Spleen (tissue), 11 donors: ENCODE measurements around the gene ZNF496. TPM values are rescaled to one million over a fixed set of nuclear protein-coding genes. Genes with fewer than 3 reads are reported as not detected.

Source experiments
- DNase-seq: peaks from one replicate; pipeline ENCODE4 v3.0.0-alpha.2; 2020
- H3K27ac ChIP-seq, 8 donors: fragments of 200-600 bp; sonication (generic) in 7 of 8; 1 replicate in 4 of 8; 2 replicates in 4 of 8; pipeline versions ENCODE4 v1.5.0 to v1.8.0; 2016 to 2021; ENCODE audit warnings: inconsistent platforms in 4 of 8, mild to moderate bottlenecking in 4 of 8, moderate library complexity in 1 of 8
- H3K27me3 ChIP-seq, 7 donors: fragments of 200-600 bp; sonication (generic) in 6 of 7; replicated peaks in 1 of 7; 1 replicate in 4 of 7; 2 replicates in 3 of 7; pipeline versions ENCODE4 v1.5.0 to v1.8.0; 2016 to 2021; ENCODE audit warnings: inconsistent platforms in 3 of 7, mild to moderate bottlenecking in 1 of 7
- H3K36me3 ChIP-seq, 6 donors: fragments of 200-600 bp; sonication (generic) in 5 of 6; 1 replicate in 4 of 6; 2 replicates in 2 of 6; pipeline versions ENCODE4 v1.5.0 to v1.8.0; 2016 to 2021; ENCODE audit warnings: inconsistent platforms in 2 of 6
- H3K4me1 ChIP-seq, 6 donors: fragments of 200-600 bp; sonication (generic) in 5 of 6; 1 replicate in 3 of 6; 2 replicates in 3 of 6; pipeline versions ENCODE4 v1.5.0 to v1.8.0; 2016 to 2021; ENCODE audit warnings: inconsistent platforms in 3 of 6
- H3K4me3 ChIP-seq, 8 donors: fragments of 200-600 bp; sonication (generic) in 7 of 8; 1 replicate in 4 of 8; 2 replicates in 4 of 8; pipeline versions ENCODE4 v1.5.0 to v1.8.0; 2016 to 2021; ENCODE audit warnings: inconsistent platforms in 4 of 8, mild to moderate bottlenecking in 4 of 8, moderate library complexity in 2 of 8
- H3K9me3 ChIP-seq, 8 donors: fragments of 200-600 bp; sonication (generic) in 7 of 8; 1 replicate in 4 of 8; 2 replicates in 4 of 8; pipeline versions ENCODE4 v1.5.0 to v1.8.0; 2016 to 2021; ENCODE audit warnings: inconsistent platforms in 4 of 8
- CTCF ChIP-seq, 11 experiments: fragments of 200-600 bp in 7 of 11; fragments of 450-650 bp in 4 of 11; sonication (generic) in 4 of 11; IDR thresholded peaks in 8 of 11; conservative IDR thresholded peaks in 3 of 11; 1 replicate in 7 of 11; 2 replicates in 4 of 11; pipeline versions ENCODE4 v1.4.0 to v1.8.0; 2016 to 2021; ENCODE audit warnings: antibody characterized with exemption in 11 of 11, inconsistent platforms in 4 of 11, mild to moderate bottlenecking in 1 of 11
- POLR2A ChIP-seq, 3 donors: fragments of 450-650 bp; IDR thresholded peaks; one replicate each; pipeline ENCODE4 v1.5.1; 2017; ENCODE audit warnings: antibody characterized with exemption in 3 of 3, mild to moderate bottlenecking in 1 of 3
- POLR2AphosphoS5 ChIP-seq, 3 donors: sonication (generic); formaldehyde crosslinking; IDR thresholded peaks; one replicate each; pipeline ENCODE4 v1.5.1; 2017; ENCODE audit warnings: antibody characterized with exemption in 3 of 3
- WGBS, 5 donors: extraction: QIAGEN DNeasy Blood & Tissue Kit in 3 of 5; methylation state at CpG; one replicate each; pipeline versions ENCODE4 v1.1.5 to v1.1.7; 2013 to 2018; 5-methylcytosine and 5-hydroxymethylcytosine counted together
- intact Hi-C: fragments of 100-400 bp; cut with DNase I; formaldehyde crosslinking; loops from one replicate; pipeline ENCODE4 v1.15.0; 2023; ENCODE audit warnings: low total_unique reads
- polyA plus RNA-seq, 3 donors: library from polyadenylated mRNA; stranded (reverse); fragments of 200-250 nt; gene quantifications; one replicate each; pipeline ENCODE4 v1.2.1, GENCODE V29; 2013
- total RNA-seq, 7 donors: library from RNA; depleted of rRNA in 3 of 7; stranded (reverse); fragments of >200 nt in 3 of 7; fragmentation: NEBNext Ultra II Directional in 4 of 7; extraction: Animal tissue kit (Norgen Biotek cat#: 25700) in 4 of 7; gene quantifications; one replicate each; pipeline versions ENCODE4 v1.1.0 to v1.2.1, GENCODE V29; 2016 to 2021
- donor health status: healthy with polysubstance abuse.
- donor health status: DM: no; HTN: no; CAD: no; lungs with moderate emphysema.
- donor health status: DM: no; HTN: no; CAD: no.
- donor health status: Bipolar disorder and iron deficiency.
- donor health status: healthy.
- donor health status: DM: no; HTN: no; CAD: no.
- donor health status: DM: yes; HTN: yes; CAD: no.

The ZNF496 gene
- total and polyA plus RNA-seq, 10 donors = 5.7 to 45.4 (median 26.7) TPM

GRCh38 chr1:247324923-247325322 lies 6.7 kb downstream of the ZNF496 start:
- H3K4me1 ChIP-seq = peaks cover 0 to 13% (median 1%) of the 10 kb centered on the region in 6 donors
- no peak overlapping the region for H3K27ac ChIP-seq
- H3K36me3 ChIP-seq = peaks cover 0 to 96% (median 47%) of the 10 kb centered on the region in 6 donors
- TF ChIP-seq POLR2A (IDR thresholded peaks at IDR 0.05) = no peak
- no peak for TF ChIP-seq POLR2AphosphoS5 (IDR thresholded peaks at IDR 0.05)
- no peak for TF ChIP-seq CTCF (IDR thresholded peaks at IDR 0.05 in 8 of 11, conservative IDR thresholded peaks at IDR 0.05 in 3 of 11)
- intact Hi-C loops = no loop called here
- WGBS, 5 donors = 65 to 77% (median 74%) methylated on average over 2 of the region's 2 CpGs
- H3K27me3 ChIP-seq = no peaks in the 10 kb centered on the region
- no peak overlapping the region for H3K4me3 ChIP-seq
- DNase-seq = peak; percentile 22
- no peaks in the 10 kb centered on the region for H3K9me3 ChIP-seq

DNA sequence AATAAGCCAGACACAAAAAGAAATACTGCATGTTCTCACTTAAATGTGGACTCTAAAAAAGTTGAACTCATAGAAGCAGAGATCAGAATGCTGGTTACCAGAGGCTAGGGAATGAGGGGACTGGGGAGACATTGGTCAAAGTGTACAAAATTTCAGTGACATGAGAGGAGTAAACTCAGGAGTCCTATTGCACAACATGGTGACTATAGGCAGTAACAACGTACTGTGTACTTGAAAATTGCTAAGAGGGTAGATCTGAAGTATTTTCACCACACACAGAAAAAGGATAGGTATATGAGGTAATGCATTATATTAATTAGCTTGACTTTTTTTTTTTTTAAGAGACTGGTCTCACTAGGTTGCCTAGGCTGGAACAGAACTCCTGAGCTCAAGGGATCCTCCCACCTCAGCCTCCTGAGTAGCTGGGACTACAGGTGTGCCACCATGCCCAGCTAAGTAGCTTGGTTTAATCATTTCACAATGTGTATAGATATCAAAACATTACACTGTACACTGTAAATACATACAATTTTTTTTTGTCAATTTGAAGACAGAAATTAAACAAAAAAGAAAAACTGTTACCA lies 7.4 kb downstream of the ZNF496 start:
- Histone ChIP-seq H3K27me3 (no peaks in the 10 kb centered on the region), H3K4me1 (peaks cover 0 to 10% (median 0%) of the 10 kb centered on the region in 6 donors), H3K36me3 (peaks cover 0 to 96% (median 49%) of the 10 kb centered on the region in 6 donors), H3K4me3 (no peak overlapping the region), H3K27ac (no peak overlapping the region), H3K9me3 (no peaks in the 10 kb centered on the region)
- TF ChIP-seq POLR2AphosphoS5 (IDR thresholded peaks at IDR 0.05) (no peak), CTCF (IDR thresholded peaks at IDR 0.05 in 8 of 11, conservative IDR thresholded peaks at IDR 0.05 in 3 of 11) (no peak), POLR2A (IDR thresholded peaks at IDR 0.05) (no peak)
- intact Hi-C loops = no loop called here
- DNase-seq = peak; percentile 1
- WGBS, 5 donors = 51 to 89% (median 82%) methylated on average over 1 of the region's 1 CpG

DNA sequence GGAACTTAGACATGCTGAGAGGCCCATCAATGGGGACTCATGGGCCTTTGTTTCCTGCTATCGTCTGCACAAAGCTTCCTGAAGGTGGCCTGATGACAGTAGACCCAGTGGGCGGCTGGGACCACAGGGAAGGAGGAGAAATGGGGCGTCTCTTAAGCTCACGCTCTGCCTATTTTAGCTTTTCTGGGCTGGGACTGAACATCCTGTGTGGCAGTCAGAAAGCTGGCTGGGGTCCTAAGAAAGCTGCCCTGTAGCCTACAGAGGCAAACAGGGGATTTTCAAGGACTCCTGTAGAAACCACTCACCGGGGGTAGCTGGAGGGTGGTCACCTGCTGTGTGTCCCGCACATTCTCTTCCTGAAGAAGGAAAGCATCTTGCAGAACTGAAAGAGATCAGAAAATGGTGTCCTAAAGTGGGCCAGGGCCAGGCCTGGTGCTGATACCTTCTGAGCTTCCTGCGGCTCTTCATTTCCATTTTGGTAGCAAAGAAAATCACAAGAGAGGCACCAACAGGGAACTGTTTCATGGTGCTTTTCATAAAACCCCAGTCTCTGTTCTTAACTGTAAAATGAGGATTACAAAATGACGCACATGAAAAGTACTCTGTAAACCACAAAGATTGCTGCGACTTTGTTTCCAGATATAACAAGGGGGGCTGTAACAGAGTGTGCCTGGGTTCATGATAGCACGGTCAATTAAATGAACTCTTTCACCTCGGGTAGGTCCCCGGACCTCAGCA lies 8.6 kb downstream of the ZNF496 start:
- TF ChIP-seq CTCF (IDR thresholded peaks at IDR 0.05 in 8 of 11, conservative IDR thresholded peaks at IDR 0.05 in 3 of 11) = no peak
- TF ChIP-seq POLR2A (IDR thresholded peaks at IDR 0.05) = no peak
- no peak for TF ChIP-seq POLR2AphosphoS5 (IDR thresholded peaks at IDR 0.05)
- Histone ChIP-seq H3K27ac (peak overlapping the region in 1 of 8 donors; percentile 26), H3K4me1 (peaks cover 0 to 10% (median 0%) of the 10 kb centered on the region in 6 donors), H3K9me3 (no peaks in the 10 kb centered on the region), H3K27me3 (no peaks in the 10 kb centered on the region), H3K36me3 (peaks cover 0 to 92% (median 41%) of the 10 kb centered on the region in 6 donors), H3K4me3 (no peak overlapping the region)
- WGBS, 5 donors = 45 to 62% (median 54%) methylated on average over 12 of the region's 12 CpGs
- intact Hi-C loops = no loop called here
- no peak for DNase-seq

- intact Hi-C loops = no loop called here
- DNase-seq = no peak
- peaks cover 0 to 10% (median 0%) of the 10 kb centered on the region in 6 donors for H3K4me1 ChIP-seq
- 46 to 58% (median 54%) methylated on average over 7 of the region's 7 CpGs for WGBS, 5 donors
- no peaks in the 10 kb centered on the region for H3K27me3 ChIP-seq
- H3K4me3 ChIP-seq = no peak overlapping the region
- peaks cover 0 to 90% (median 38%) of the 10 kb centered on the region in 6 donors for H3K36me3 ChIP-seq
- no peaks in the 10 kb centered on the region for H3K9me3 ChIP-seq
- H3K27ac ChIP-seq = peak overlapping the region in 1 of 8 donors; percentile 26
- TF ChIP-seq POLR2A (IDR thresholded peaks at IDR 0.05) (no peak), POLR2AphosphoS5 (IDR thresholded peaks at IDR 0.05) (no peak), CTCF (IDR thresholded peaks at IDR 0.05 in 8 of 11, conservative IDR thresholded peaks at IDR 0.05 in 3 of 11) (no peak)
These were observed 9.2 kb downstream of the ZNF496 start for GRCh38 chr1:247322442-247322841.
